ENCODE results near the gene KDELR3. TPM values are rescaled to one million over a fixed set of nuclear protein-coding genes. Genes with fewer than 3 reads are reported as not detected.

Gene KDELR3
- total and polyA plus RNA-seq, 4 donors, result 4.4 to 16.4 (median 8.8) TPM

DNA sequence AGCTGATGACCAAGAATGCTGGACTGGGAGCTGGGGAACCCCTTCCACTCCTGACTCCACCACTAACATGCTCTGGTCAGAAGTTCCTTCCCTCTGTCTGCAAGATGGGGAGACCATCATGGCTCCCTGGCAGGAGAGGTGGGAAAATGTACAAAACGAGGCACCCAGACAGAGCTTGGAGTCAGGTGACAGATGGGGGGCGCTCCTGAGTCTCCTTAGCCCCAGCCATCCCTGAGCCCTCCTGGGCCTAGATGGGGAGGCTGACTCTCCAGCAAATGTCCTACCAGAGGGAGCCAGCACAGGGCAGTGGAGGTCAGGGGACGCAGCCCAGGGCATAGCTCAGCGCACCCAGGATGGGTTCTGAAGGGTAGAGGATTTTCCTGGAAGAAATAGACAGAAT, 32.9 kb upstream of the KDELR3 start:
- no peaks in the 10 kb centered on the region for H3K9me3 ChIP-seq (ENCODE audit: control insufficient read depth in 4 of 4, insufficient read depth in 3 of 4, low read length in 3 of 4)
- WGBS, 2 donors, result 75 to 79% methylated on average over 4 of the region's 4 CpGs
- H3K36me3 ChIP-seq (ENCODE audit: control insufficient read depth in 4 of 4, insufficient read depth in 4 of 4, low read length in 4 of 4), result no peaks in the 10 kb centered on the region
- no peak overlapping the region for H3K27ac ChIP-seq (ENCODE audit: low read depth in 1 of 2, low read length in 1 of 2)
- no peak overlapping the region for H3K9ac ChIP-seq (ENCODE audit: insufficient read depth in 1 of 2, low read length in 2 of 2)
- TF ChIP-seq, protein P1, sequence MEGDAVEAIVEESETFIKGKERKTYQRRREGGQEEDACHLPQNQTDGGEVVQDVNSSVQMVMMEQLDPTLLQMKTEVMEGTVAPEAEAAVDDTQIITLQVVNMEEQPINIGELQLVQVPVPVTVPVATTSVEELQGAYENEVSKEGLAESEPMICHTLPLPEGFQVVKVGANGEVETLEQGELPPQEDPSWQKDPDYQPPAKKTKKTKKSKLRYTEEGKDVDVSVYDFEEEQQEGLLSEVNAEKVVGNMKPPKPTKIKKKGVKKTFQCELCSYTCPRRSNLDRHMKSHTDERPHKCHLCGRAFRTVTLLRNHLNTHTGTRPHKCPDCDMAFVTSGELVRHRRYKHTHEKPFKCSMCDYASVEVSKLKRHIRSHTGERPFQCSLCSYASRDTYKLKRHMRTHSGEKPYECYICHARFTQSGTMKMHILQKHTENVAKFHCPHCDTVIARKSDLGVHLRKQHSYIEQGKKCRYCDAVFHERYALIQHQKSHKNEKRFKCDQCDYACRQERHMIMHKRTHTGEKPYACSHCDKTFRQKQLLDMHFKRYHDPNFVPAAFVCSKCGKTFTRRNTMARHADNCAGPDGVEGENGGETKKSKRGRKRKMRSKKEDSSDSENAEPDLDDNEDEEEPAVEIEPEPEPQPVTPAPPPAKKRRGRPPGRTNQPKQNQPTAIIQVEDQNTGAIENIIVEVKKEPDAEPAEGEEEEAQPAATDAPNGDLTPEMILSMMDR (IDR thresholded peaks at IDR 0.05; ENCODE audit: control extremely low read depth, extremely low read depth), result no peak
- DNase-seq (no peak), ATAC-seq (ENCODE audit: insufficient read depth, low FRiP score) (no peak)
- no peak overlapping the region for H3K4me3 ChIP-seq
- no peaks in the 10 kb centered on the region for H3K27me3 ChIP-seq (ENCODE audit: control insufficient read depth in 3 of 3, insufficient read depth in 3 of 3, low read length in 2 of 3)
- H3K4me1 ChIP-seq (ENCODE audit: control insufficient read depth in 5 of 5, insufficient read depth in 5 of 5, low read length in 5 of 5), result no peaks in the 10 kb centered on the region

DNA sequence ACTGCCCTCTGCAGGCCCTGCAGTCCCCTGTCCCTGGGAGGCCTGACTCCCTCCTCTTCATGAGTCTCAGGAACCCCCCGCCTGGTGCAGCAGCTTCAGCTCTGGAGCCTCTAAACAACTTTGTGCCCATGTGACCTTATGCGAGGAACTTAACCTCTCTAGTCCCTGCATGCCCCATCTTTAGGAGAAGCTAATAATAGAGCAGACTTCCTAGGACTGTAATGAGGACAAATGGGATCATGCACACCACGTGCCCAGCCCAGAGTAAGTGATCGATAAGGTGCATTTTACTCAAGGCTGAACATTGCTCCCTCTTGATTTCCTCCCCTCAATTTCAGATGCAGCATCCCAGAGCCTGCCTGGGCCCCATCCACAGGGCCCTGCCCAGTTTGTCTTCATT, 31.9 kb upstream of the KDELR3 start:
- no peak for DNase-seq
- peak overlapping the region in 1 of 2 donors; percentile 2 for H3K27ac ChIP-seq (ENCODE audit: low read depth in 1 of 2, low read length in 1 of 2)
- no peak overlapping the region for H3K4me3 ChIP-seq
- no peaks in the 10 kb centered on the region for H3K36me3 ChIP-seq (ENCODE audit: control insufficient read depth in 4 of 4, insufficient read depth in 4 of 4, low read length in 4 of 4)
- no peaks in the 10 kb centered on the region for H3K4me1 ChIP-seq (ENCODE audit: control insufficient read depth in 5 of 5, insufficient read depth in 5 of 5, low read length in 5 of 5)
- no peak overlapping the region for H3K9ac ChIP-seq (ENCODE audit: insufficient read depth in 1 of 2, low read length in 2 of 2)
- WGBS, 2 donors, result 70 to 77% methylated on average over 4 of the region's 4 CpGs
- peaks cover 0 to 5% (median 0%) of the 10 kb centered on the region in 3 donors for H3K27me3 ChIP-seq (ENCODE audit: control insufficient read depth in 3 of 3, insufficient read depth in 3 of 3, low read length in 2 of 3)
- H3K9me3 ChIP-seq (ENCODE audit: control insufficient read depth in 4 of 4, insufficient read depth in 3 of 4, low read length in 3 of 4), result no peaks in the 10 kb centered on the region
- ATAC-seq (ENCODE audit: insufficient read depth, low FRiP score), result no peak
- TF ChIP-seq, protein P1 (IDR thresholded peaks at IDR 0.05; ENCODE audit: control extremely low read depth, extremely low read depth), result no peak

DNA sequence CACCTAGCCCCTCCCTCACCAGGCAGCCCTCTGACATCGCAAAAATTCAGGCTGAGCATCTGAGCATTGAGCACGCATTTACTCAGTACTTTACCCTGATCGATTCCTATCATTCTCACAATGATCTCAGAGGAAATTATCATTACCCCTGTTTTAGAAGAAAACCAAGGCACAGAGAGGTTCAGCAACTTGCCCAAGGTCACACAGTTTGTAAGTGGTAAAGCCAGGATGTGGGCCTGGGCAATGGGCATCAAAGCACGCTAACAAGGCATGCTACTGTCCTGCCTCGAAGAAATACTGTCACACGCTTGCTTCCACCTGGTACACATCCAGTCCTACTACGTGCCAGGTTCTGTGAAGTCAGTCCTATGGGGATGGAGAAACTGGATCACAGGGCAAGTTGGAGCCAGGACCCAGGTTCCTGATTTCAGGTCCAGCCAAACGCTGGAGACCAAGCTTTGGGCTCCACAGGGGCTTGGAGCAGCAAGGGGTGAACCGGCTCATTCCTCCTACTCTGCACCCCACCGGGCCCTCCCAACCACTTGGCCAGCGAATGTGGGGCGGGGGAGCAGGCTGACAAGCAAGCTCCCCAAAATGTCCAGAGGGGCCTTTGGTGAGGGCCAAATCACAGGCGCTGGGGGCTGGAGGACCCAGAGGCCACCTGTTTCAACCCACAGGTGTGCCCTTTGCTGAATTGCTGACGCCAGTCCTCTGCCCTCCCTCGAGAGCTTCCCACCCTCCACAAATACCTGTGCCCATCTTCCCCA, 31.1 kb upstream of the KDELR3 start:
- H3K27me3 ChIP-seq (ENCODE audit: control insufficient read depth in 3 of 3, insufficient read depth in 3 of 3, low read length in 2 of 3), result peaks cover 0 to 6% (median 0%) of the 10 kb centered on the region in 3 donors
- no peak for DNase-seq
- no peak for ATAC-seq (ENCODE audit: insufficient read depth, low FRiP score)
- WGBS, 2 donors, result 90 to 91% methylated on average over 15 of the region's 15 CpGs
- H3K9me3 ChIP-seq (ENCODE audit: control insufficient read depth in 4 of 4, insufficient read depth in 3 of 4, low read length in 3 of 4), result no peaks in the 10 kb centered on the region
- no peaks in the 10 kb centered on the region for H3K36me3 ChIP-seq (ENCODE audit: control insufficient read depth in 4 of 4, insufficient read depth in 4 of 4, low read length in 4 of 4)
- no peaks in the 10 kb centered on the region for H3K4me1 ChIP-seq (ENCODE audit: control insufficient read depth in 5 of 5, insufficient read depth in 5 of 5, low read length in 5 of 5)
- no peak overlapping the region for H3K4me3 ChIP-seq
- no peak overlapping the region for H3K9ac ChIP-seq (ENCODE audit: insufficient read depth in 1 of 2, low read length in 2 of 2)
- TF ChIP-seq, protein P1 (IDR thresholded peaks at IDR 0.05; ENCODE audit: control extremely low read depth, extremely low read depth), result no peak
- H3K27ac ChIP-seq (ENCODE audit: low read depth in 1 of 2, low read length in 1 of 2), result no peak overlapping the region

All from lung (tissue), 12 donors.